ENCODE results near the gene TLR5. TPM values are rescaled to one million over a fixed set of nuclear protein-coding genes. Genes with fewer than 3 reads are reported as not detected.

The TLR5 gene
- total RNA-seq (2012; rRNA removed) (under 0.01 and 0.18 TPM in 2 replicates), polyA plus RNA-seq (2012; rRNA removed) (0.09 and 0.13 TPM in 2 replicates), Bru-seq, nascent RNA (percentile 13 among the genes with signal in this experiment), BruChase-seq, experiment 1, labeled RNA remaining after a 6-hour chase (percentile 11 among the genes with signal in this experiment), BruChase-seq, experiment 2, labeled RNA remaining after a 2-hour chase (percentile 11 among the genes with signal in this experiment)
- 0.03 and 0.18 TPM in 2 replicates for polyA plus RNA-seq (2012; cell fraction: cytosol; rRNA removed)
- polyA plus RNA-seq (2012; cell fraction: nucleus; rRNA removed; ENCODE audit: low replicate concordance): 0.04 and 0.16 TPM in 2 replicates
- long read RNA-seq: 0 reads

- peak within 1 kb of the TSS; percentile 78; the same call in 1 of the 2 replicates for H3K14ac ChIP-seq (replicated peaks; ENCODE audit: low read depth, low read length)
- H2AK5ac ChIP-seq (ENCODE audit: low read depth, low read length): peak within 1 kb of the TSS; percentile 13; the same call in 1 of the 2 replicates
- peak within 1 kb of the TSS; percentile 59 for H3K4me3 ChIP-seq (ENCODE audit: insufficient read depth, low read depth, low read length)
- H3K23ac ChIP-seq (ENCODE audit: low read depth, low read length): peak within 1 kb of the TSS; percentile 42; the same call in 1 of the 2 replicates
- H3K4me1 ChIP-seq (ENCODE audit: control insufficient read depth, insufficient read depth, low read length): peaks cover 2% of the 10 kb centered on the region; the same call in 1 of the 2 replicates
- H3K9me1 ChIP-seq (ENCODE audit: insufficient read depth, low read length): 0 out of 2 replicates have a peak, but pooled peaks cover 3% of the 10 kb centered on the region
- H2BK15ac ChIP-seq (ENCODE audit: low read depth, low read length): no peak within 1 kb of the TSS
- peak; percentile 19 for DNase-seq
- TF ChIP-seq CTCF (conservative IDR thresholded peaks at IDR 0.05; ENCODE audit: low read depth, low read length): peak; percentile 55
- TF ChIP-seq RAD21 (IDR thresholded peaks at IDR 0.05; ENCODE audit: low read length): peak; percentile 25
- TF ChIP-seq MXI1 (IDR thresholded peaks at IDR 0.05; ENCODE audit: borderline replicate concordance, low read depth, low read length): no peak
- TF ChIP-seq NFE2L2 (IDR thresholded peaks at IDR 0.05; ENCODE audit: low read depth, low read length): no peak
- no peak for TF ChIP-seq SMC3 (IDR thresholded peaks at IDR 0.05; ENCODE audit: low read depth, low read length)
- no peak for TF ChIP-seq MAFK (IDR thresholded peaks at IDR 0.05; ENCODE audit: low read depth, low read length)
- peaks cover 8% of the 10 kb centered on the region; the same call in 1 of the 2 replicates for H3K27me3 ChIP-seq (ENCODE audit: control insufficient read depth, insufficient read depth, low read length)
- BruUV-seq (replicated peaks): no TSS peak
- H2BK20ac ChIP-seq (ENCODE audit: low read depth, low read length): 0 out of 2 replicates have a peak within 1 kb of the TSS, but pooled peaks have one; percentile 50
- no peaks in the 10 kb centered on the region for H3K79me1 ChIP-seq (ENCODE audit: low read depth in 1 of 2, low read length in 2 of 2)
- no peak within 1 kb of the TSS; the same call in 1 of the 2 replicates for H4K91ac ChIP-seq (ENCODE audit: insufficient read depth, low read depth, low read length)
- H3K4ac ChIP-seq (ENCODE audit: low read depth, low read length): no peak within 1 kb of the TSS
- no peaks in the 10 kb centered on the region for H3K36me3 ChIP-seq (ENCODE audit: control insufficient read depth, insufficient read depth, low read length)
- no peak within 1 kb of the TSS for H4K5ac ChIP-seq (ENCODE audit: low read depth, low read length)
- H3K9ac ChIP-seq (ENCODE audit: low read depth, low read length): no peak within 1 kb of the TSS
- H3K18ac ChIP-seq (ENCODE audit: low read depth, low read length): no peak within 1 kb of the TSS
- in situ Hi-C loops (cut with MboI; ENCODE audit: low sequenced_read_pairs) (no loop called here), dilution Hi-C loops (cut with HindIII; ENCODE audit: low sequenced_read_pairs, unreplicated experiment) (no loop called here), intact Hi-C loops (cut with micrococcal nuclease) (no loop called here)
- no peak within 1 kb of the TSS for H2BK5ac ChIP-seq (ENCODE audit: low read depth, low read length, poor library complexity, severe bottlenecking)
- WGBS, 2 experiments (ENCODE audit: extremely low coverage in 2 of 2, insufficient read length in 1 of 2): 8% methylated on average over 13 of the region's 63 CpGs; no CpG with 5 or more reads in 1 of the 2 experiments
- peak within 1 kb of the TSS; percentile 45 for H2AK9ac ChIP-seq (replicated peaks; ENCODE audit: low read depth, low read length, poor library complexity)
- H2BK120ac ChIP-seq (ENCODE audit: low read depth, low read length): no peak within 1 kb of the TSS
- H3K27ac ChIP-seq (ENCODE audit: insufficient read depth, low read length): no peak within 1 kb of the TSS
- no peak within 1 kb of the TSS for H3K56ac ChIP-seq (ENCODE audit: extremely low read depth, insufficient read depth, low read length)
- ChIA-PET POLR2A (ENCODE audit: unreplicated experiment) (interaction anchor here (0.6 kb wide), 1 partner anchor 718 kb away, joined by 7 read pairs; no protein-coding TSS in a partner anchor), CTCF (interaction anchor here (2.0 kb wide), 1 partner anchor 9 kb away, joined by 8 read pairs; no protein-coding TSS in a partner anchor)
- H4K8ac ChIP-seq (ENCODE audit: low read depth in 2 of 2, low read length in 2 of 2): peak within 1 kb of the TSS; percentile 71 to 80; a peak in 1 of 4 replicates
- no peaks in the 10 kb centered on the region for H4K20me1 ChIP-seq (ENCODE audit: insufficient read depth, low read length)
- peak within 1 kb of the TSS; percentile 85 for H3K4me2 ChIP-seq (ENCODE audit: low read depth, low read length)
- H3K9me3 ChIP-seq (ENCODE audit: control insufficient read depth, insufficient read depth, low read length): peaks cover 3% of the 10 kb centered on the region
- ATAC-seq (ENCODE audit: low read depth): peak; percentile 94
- peak within 1 kb of the TSS; percentile 94 for H2AFZ ChIP-seq (replicated peaks; ENCODE audit: low read length, poor library complexity)
These were observed at the start of gene TLR5 for GRCh38 chr1:223142795-223143536. Gene TLR5, minus strand, starts transcription at chr1:223143248. Its CDS starts 30,217 bp downstream, at chr1:223113031.
